PC-3 (cell line): ENCODE measurements around the gene C11orf24. TPM values are rescaled to one million over a fixed set of nuclear protein-coding genes. Genes with fewer than 3 reads are reported as not detected.
"Not testable (repeated sequence)": the region's sequence is repeated elsewhere in the genome, so short reads cannot be mapped to it uniquely, and the experiment has no call there.

Source experiments
- ATAC-seq: fragments of 200-7000 bp; cut with Tn5 transposase; 2 replicates; pipeline ENCODE4 v1.9.1; 2020; ENCODE audit warnings: mild to moderate bottlenecking, moderate library complexity
- BruUV-seq: library from RNA; stranded (reverse); fragments of 400-500 nt; replicated peaks from 2 replicates; lab custom pipeline; 2021; lab: Mats Ljungman, UMichigan
- CTCF ChIA-PET: fragments of 300-600 bp; sonication (Branson Sonifier 250); formaldehyde crosslinking; loops from one replicate; lab custom pipeline; 2022; ENCODE audit warnings: antibody characterized with exemption; lab: Charles Lee
- POLR2A ChIA-PET: fragments of 300-600 bp; sonication (Branson Sonifier 250); formaldehyde crosslinking; loops from one replicate; lab custom pipeline; 2022; ENCODE audit warnings: antibody characterized with exemption; ENCODE audit not compliant: unreplicated experiment; lab: Charles Lee
- DNase-seq: peaks from one replicate; pipeline ENCODE4 v3.0.0-alpha.2; 2015
- H2AFZ ChIP-seq: fragments of 300-600 bp; sonication (generic); 2 replicates; pipeline ENCODE4 v1.6.0; 2016; ENCODE audit warnings: antibody characterized with exemption, low read length
- H3F3A ChIP-seq: fragments of 300-600 bp; sonication (generic); one replicate; pipeline ENCODE4 v1.6.0; 2017; ENCODE audit warnings: antibody characterized with exemption, low read length, control low read depth, mild to moderate bottlenecking; ENCODE audit not compliant: unreplicated experiment
- H3K27ac ChIP-seq: fragments of 300-600 bp; sonication (generic); 2 replicates; pipeline ENCODE4 v1.5.1; 2016; ENCODE audit warnings: mild to moderate bottlenecking, low read length
- H3K27me3 ChIP-seq: fragments of 300-600 bp; sonication (generic); 2 replicates; pipeline ENCODE4 v1.6.1; 2016; ENCODE audit warnings: low read length, mixed read lengths
- H3K36me3 ChIP-seq: fragments of 300-600 bp; sonication (generic); 2 replicates; pipeline ENCODE4 v1.6.1; 2016; ENCODE audit warnings: low read depth, mixed run types, low read length, mixed read lengths
- H3K4me1 ChIP-seq: fragments of 300-600 bp; sonication (generic); 2 replicates; pipeline ENCODE4 v1.5.1; 2016; ENCODE audit warnings: low read length; ENCODE audit not compliant: insufficient read depth
- H3K4me2 ChIP-seq: fragments of 300-600 bp; sonication (generic); 2 replicates; pipeline ENCODE4 v1.6.0; 2016; ENCODE audit warnings: low read length
- H3K4me3 ChIP-seq: fragments of 300-600 bp; sonication (generic); 2 replicates; pipeline ENCODE4 v1.5.1; 2016; ENCODE audit warnings: mild to moderate bottlenecking, low read length, mixed read lengths
- H3K79me2 ChIP-seq: fragments of 300-600 bp; sonication (generic); 2 replicates; pipeline ENCODE4 v1.6.1; 2017; ENCODE audit warnings: low read length, mixed read lengths
- H3K9ac ChIP-seq: fragments of 300-600 bp; sonication (generic); 2 replicates; pipeline ENCODE4 v1.6.0; 2016; ENCODE audit warnings: mild to moderate bottlenecking, low read length
- H3K9me2 ChIP-seq: fragments of 300-600 bp; sonication (generic); replicated peaks from 2 replicates; pipeline ENCODE4 v1.6.1; 2016; ENCODE audit warnings: mixed run types, low read length, mixed read lengths
- H3K9me3 ChIP-seq: fragments of 300-600 bp; sonication (generic); 2 replicates; pipeline ENCODE4 v1.6.1; 2016; ENCODE audit warnings: low read length, mixed read lengths
- H4K20me1 ChIP-seq: fragments of 300-600 bp; sonication (generic); 2 replicates; pipeline ENCODE4 v1.6.1; 2016; ENCODE audit warnings: low read length, mixed read lengths
- EZH2 ChIP-seq: fragments of 300-600 bp; sonication (generic); IDR thresholded peaks from one replicate; pipeline ENCODE4 v1.6.1; 2017; ENCODE audit warnings: antibody characterized with exemption, mild to moderate bottlenecking, low read length; ENCODE audit not compliant: unreplicated experiment
- EZH2phosphoT487 ChIP-seq: fragments of 300-600 bp; sonication (generic); IDR thresholded peaks from 2 replicates; pipeline ENCODE4 v1.6.1; 2018; ENCODE audit warnings: mild to moderate bottlenecking, antibody characterized with exemption, low read length, borderline replicate concordance
- intact Hi-C: fragments of 100-400 bp; cut with micrococcal nuclease; formaldehyde crosslinking; loops from 2 replicates; pipeline ENCODE4 v1.9.0; 2023
- total RNA-seq: library from RNA; depleted of rRNA; stranded (reverse); fragments of >200 nt; gene quantifications from 2 replicates; pipeline ENCODE4 v1.2.3, GENCODE V29; 2014
- TF ChIP-seq, protein P1 (sequence below): fragments of 300-600 bp; sonication (generic); conservative IDR thresholded peaks from 2 replicates; pipeline ENCODE4 v1.5.1; 2017; ENCODE audit warnings: antibody characterized with exemption, low read depth, mild to moderate bottlenecking, low read length

Gene C11orf24
- total RNA-seq, 1 experiment from 2014 or later, result 75.9 TPM

GRCh38 chr11:68293708-68294107 lies 21.9 kb upstream of the C11orf24 start:
- Histone ChIP-seq H3K36me3 (no peaks in the 10 kb centered on the region), H3K4me3 (no peak overlapping the region), H3K27ac (no peak overlapping the region), H2AFZ (no peak overlapping the region), H3K9me3 (peaks cover 9% of the 10 kb centered on the region; the same call in 1 of the 2 replicates), H4K20me1 (no peaks in the 10 kb centered on the region), H3F3A (no peaks in the 10 kb centered on the region), H3K79me2 (no peaks in the 10 kb centered on the region), H3K4me2 (no peak overlapping the region), H3K4me1 (peaks cover 10% of the 10 kb centered on the region), H3K27me3 (no peaks in the 10 kb centered on the region), H3K9ac (no peak overlapping the region), H3K9me2 (no peaks in the 10 kb centered on the region)
- POLR2A ChIA-PET, result no interaction called here
- ATAC-seq (no peak), DNase-seq (no peak)
- CTCF ChIA-PET, result no interaction called here
- intact Hi-C loops, result no loop called here
- BruUV-seq, result no TSS peak
- TF ChIP-seq EZH2phosphoT487 (no peak), EZH2 (no peak)
- TF ChIP-seq, protein P1, sequence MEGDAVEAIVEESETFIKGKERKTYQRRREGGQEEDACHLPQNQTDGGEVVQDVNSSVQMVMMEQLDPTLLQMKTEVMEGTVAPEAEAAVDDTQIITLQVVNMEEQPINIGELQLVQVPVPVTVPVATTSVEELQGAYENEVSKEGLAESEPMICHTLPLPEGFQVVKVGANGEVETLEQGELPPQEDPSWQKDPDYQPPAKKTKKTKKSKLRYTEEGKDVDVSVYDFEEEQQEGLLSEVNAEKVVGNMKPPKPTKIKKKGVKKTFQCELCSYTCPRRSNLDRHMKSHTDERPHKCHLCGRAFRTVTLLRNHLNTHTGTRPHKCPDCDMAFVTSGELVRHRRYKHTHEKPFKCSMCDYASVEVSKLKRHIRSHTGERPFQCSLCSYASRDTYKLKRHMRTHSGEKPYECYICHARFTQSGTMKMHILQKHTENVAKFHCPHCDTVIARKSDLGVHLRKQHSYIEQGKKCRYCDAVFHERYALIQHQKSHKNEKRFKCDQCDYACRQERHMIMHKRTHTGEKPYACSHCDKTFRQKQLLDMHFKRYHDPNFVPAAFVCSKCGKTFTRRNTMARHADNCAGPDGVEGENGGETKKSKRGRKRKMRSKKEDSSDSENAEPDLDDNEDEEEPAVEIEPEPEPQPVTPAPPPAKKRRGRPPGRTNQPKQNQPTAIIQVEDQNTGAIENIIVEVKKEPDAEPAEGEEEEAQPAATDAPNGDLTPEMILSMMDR, result no peak

- H3K27me3 ChIP-seq, result no peaks in the 10 kb centered on the region
- intact Hi-C loops, result no loop called here
- no peak for TF ChIP-seq EZH2phosphoT487
- no peak for TF ChIP-seq EZH2
- TF ChIP-seq, protein P1, result no peak
- CTCF ChIA-PET, result no interaction called here
- H3K9me3 ChIP-seq, result peaks cover 15% of the 10 kb centered on the region; the same call in 1 of the 2 replicates
- H2AFZ ChIP-seq, result no peak overlapping the region
- no TSS peak for BruUV-seq
- H3F3A ChIP-seq, result no peaks in the 10 kb centered on the region
- no peak overlapping the region for H3K4me3 ChIP-seq
- no peaks in the 10 kb centered on the region for H3K36me3 ChIP-seq
- no peak overlapping the region for H3K9ac ChIP-seq
- no peak for DNase-seq
- POLR2A ChIA-PET, result no interaction called here
- no peaks in the 10 kb centered on the region for H4K20me1 ChIP-seq
- ATAC-seq, result no peak
- H3K4me2 ChIP-seq, result no peak overlapping the region
- H3K79me2 ChIP-seq, result no peaks in the 10 kb centered on the region
- H3K4me1 ChIP-seq, result no peaks in the 10 kb centered on the region
- H3K27ac ChIP-seq, result no peak overlapping the region
- no peaks in the 10 kb centered on the region; the same call in 1 of the 2 replicates for H3K9me2 ChIP-seq
Measured at GRCh38 chr11:68289456-68289855, 17.7 kb upstream of the C11orf24 start.

GRCh38 chr11:68287419-68287818 lies 15.6 kb upstream of the C11orf24 start:
- TF ChIP-seq EZH2 (no peak), EZH2phosphoT487 (no peak)
- TF ChIP-seq, protein P1, result no peak
- Histone ChIP-seq H3K9me3 (peaks cover 15% of the 10 kb centered on the region; the same call in 1 of the 2 replicates), H3K27me3 (no peaks in the 10 kb centered on the region), H3K9ac (no peak overlapping the region), H3K36me3 (no peaks in the 10 kb centered on the region), H4K20me1 (no peaks in the 10 kb centered on the region), H3K4me1 (no peaks in the 10 kb centered on the region), H3K9me2 (no peaks in the 10 kb centered on the region; the same call in 1 of the 2 replicates), H3K27ac (no peak overlapping the region), H3K4me3 (no peak overlapping the region), H3K4me2 (no peak overlapping the region), H2AFZ (no peak overlapping the region), H3K79me2 (no peaks in the 10 kb centered on the region), H3F3A (no peaks in the 10 kb centered on the region)
- DNase-seq, result no peak
- intact Hi-C loops, result no loop called here
- BruUV-seq, result no TSS peak
- ChIA-PET POLR2A (no interaction called here), CTCF (no interaction called here)
- no peak for ATAC-seq

- CTCF ChIA-PET, H3K36me3 ChIP-seq, H2AFZ ChIP-seq, H3K9ac ChIP-seq, H3K4me1 ChIP-seq, ATAC-seq, H4K20me1 ChIP-seq, H3K27me3 ChIP-seq, H3K27ac ChIP-seq, H3K9me2 ChIP-seq, DNase-seq, H3K4me2 ChIP-seq, intact Hi-C loops, H3K4me3 ChIP-seq, H3K79me2 ChIP-seq, POLR2A ChIA-PET, BruUV-seq, H3F3A ChIP-seq: not testable (repeated sequence)
- peaks cover 13% of the 10 kb centered on the region; the same call in 1 of the 2 replicates for H3K9me3 ChIP-seq
Measured at GRCh38 chr11:68284588-68284987, 12.8 kb upstream of the C11orf24 start.
